HepG2 (cell line): ENCODE data around the gene EDN2. TPM values are rescaled to one million over a fixed set of nuclear protein-coding genes. Genes with fewer than 3 reads are reported as not detected.

Experiments
- ATAC-seq: fragments of 200-7000 bp; cut with Tn5 transposase; 3 replicates; pipeline ENCODE4 v1.9.1; 2020; ENCODE audit warnings: mild to moderate bottlenecking, moderate library complexity
- BruUV-seq: library from RNA; stranded (reverse); fragments of 400-500 nt; replicated peaks from 2 replicates; lab custom pipeline; 2021; lab: Mats Ljungman, UMichigan
- CTCF ChIA-PET: fragments of 300-600 bp; formaldehyde crosslinking; extraction: SDS; loops from one replicate; lab custom pipeline; 2021; ENCODE audit warnings: low total read pairs, inconsistent platforms, low intra/inter-chr PET ratio; lab: Yijun Ruan, JAX
- POLR2A ChIA-PET: fragments of 350-600 bp; sonication (Branson Sonifier 250); formaldehyde crosslinking; loops from one replicate; lab custom pipeline; 2020; ENCODE audit warnings: antibody characterized with exemption, inconsistent platforms; lab: Yijun Ruan, JAX
- DNase-seq: peaks from one replicate; pipeline ENCODE4 v3.0.0-alpha.2; 2015; ENCODE audit warnings: low spot score
- FAIRE-seq: peaks from 3 replicates; lab custom pipeline; 2011; peaks lifted over from hg19 to GRCh38; lab: Jason Lieb, UNC
- H2AFZ ChIP-seq: one replicate; pipeline ENCODE4 v1.6.1; 2011; ENCODE audit warnings: low read length, inconsistent platforms
- H3K27ac ChIP-seq: fragments of 300-600 bp; 3 replicates; pipeline ENCODE4 v1.8.0; 2011; ENCODE audit warnings: mixed run types, mild to moderate bottlenecking, mixed read lengths, low read length, inconsistent platforms; ENCODE audit not compliant: insufficient read depth; ENCODE audit errors: extremely low read length
- H3K27me3 ChIP-seq, 2 experiments: fragments of 200-600 bp in 1 of 2; 2 replicates in 1 of 2; 3 replicates in 1 of 2; pipeline versions ENCODE4 v1.6.0 to v1.8.0; 2011; ENCODE audit warnings: low read length in 2 of 2, mild to moderate bottlenecking in 2 of 2, moderate library complexity in 2 of 2, inconsistent platforms in 1 of 2; ENCODE audit not compliant: insufficient read depth in 2 of 2, control insufficient read depth in 1 of 2
- H3K36me3 ChIP-seq, 2 experiments: fragments of 200-600 bp in 1 of 2; replicated peaks in 1 of 2; 2 replicates in 1 of 2; 3 replicates in 1 of 2; pipeline versions ENCODE4 v1.5.1 to v1.8.0; 2011; ENCODE audit warnings: low read length in 2 of 2, inconsistent platforms in 1 of 2; ENCODE audit not compliant: insufficient read depth in 2 of 2, control insufficient read depth in 1 of 2
- H3K4me1 ChIP-seq: 2 replicates; pipeline ENCODE4 v1.5.1; 2012; ENCODE audit warnings: low read length, inconsistent platforms; ENCODE audit not compliant: insufficient read depth
- H3K4me2 ChIP-seq: 2 replicates; pipeline ENCODE4 v1.6.0; 2011; ENCODE audit warnings: low read depth, low read length, inconsistent platforms
- H3K4me3 ChIP-seq, 3 experiments: fragments of 200-600 bp in 1 of 3; sonication (generic), shearing (Covaris generic) in 1 of 3; replicated peaks in 1 of 3; 2 replicates each; pipeline ENCODE4 v1.5.1; 2011 to 2016; ENCODE audit warnings: low read length in 3 of 3, inconsistent platforms in 2 of 3, low read depth in 2 of 3, mild to moderate bottlenecking in 2 of 3, control low read depth in 1 of 3, mixed read lengths in 1 of 3; ENCODE audit not compliant: insufficient read depth in 1 of 3
- H3K79me2 ChIP-seq: one replicate; pipeline ENCODE4 v1.6.1; 2011; ENCODE audit warnings: low read length, inconsistent platforms; ENCODE audit not compliant: insufficient read depth
- H3K9ac ChIP-seq: 2 replicates; pipeline ENCODE4 v1.6.0; 2011; ENCODE audit warnings: mild to moderate bottlenecking, low read depth, low read length, inconsistent platforms; ENCODE audit not compliant: insufficient read depth
- H3K9me3 ChIP-seq: 2 replicates; pipeline ENCODE4 v1.5.1; 2012; ENCODE audit warnings: mild to moderate bottlenecking, low read length
- H4K20me1 ChIP-seq: 2 replicates; pipeline ENCODE4 v1.6.0; 2011; ENCODE audit warnings: inconsistent platforms, mild to moderate bottlenecking, low read length, moderate library complexity; ENCODE audit not compliant: insufficient read depth
- BATF2 ChIP-seq: sonication (generic); formaldehyde crosslinking; IDR thresholded peaks from 2 replicates; pipeline ENCODE4 v1.8.0; 2022; ENCODE audit warnings: mild to moderate bottlenecking, missing genetic modification reagents, moderate library complexity
- MED1 ChIP-seq: sonication (generic); formaldehyde crosslinking; IDR thresholded peaks from 2 replicates; pipeline ENCODE4 v1.4.0; 2020; ENCODE audit warnings: missing genetic modification reagents
- POLR2AphosphoS2 ChIP-seq: IDR thresholded peaks from 2 replicates; pipeline ENCODE4 v1.6.1; 2011; ENCODE audit warnings: low read depth, low read length, improper control_type of control experiment
- SNRNP70 ChIP-seq: fragments of 200-400 bp; formaldehyde crosslinking; IDR thresholded peaks from 2 replicates; pipeline ENCODE4 v1.6.1; 2017; ENCODE audit warnings: mild to moderate bottlenecking, low read depth, low read length, moderate library complexity
- SOX6 ChIP-seq, 2 experiments: fragments of 450-650 bp in 1 of 2; sonication (generic) in 1 of 2; formaldehyde crosslinking in 1 of 2; IDR thresholded peaks; 2 replicates each; pipeline versions ENCODE4 v1.4.0 to v1.6.1; 2017 to 2020; ENCODE audit warnings: antibody characterized with exemption in 1 of 2, mild to moderate bottlenecking in 1 of 2, missing genetic modification reagents in 1 of 2
- ZBTB10 ChIP-seq: sonication (generic); formaldehyde crosslinking; IDR thresholded peaks from 2 replicates; pipeline ENCODE4 v1.4.0; 2020; ENCODE audit warnings: missing genetic modification reagents, borderline replicate concordance
- ZNF441 ChIP-seq: sonication (generic); formaldehyde crosslinking; IDR thresholded peaks from 2 replicates; pipeline ENCODE4 v1.7.0; 2021; ENCODE audit warnings: missing genetic modification reagents, borderline replicate concordance
- ZNF460 ChIP-seq: sonication (generic); formaldehyde crosslinking; IDR thresholded peaks from 2 replicates; pipeline ENCODE4 v1.5.1; 2020; ENCODE audit warnings: missing genetic modification reagents, mild to moderate bottlenecking, borderline replicate concordance
- WGBS: methylation state at CpG from one replicate; pipeline ENCODE4 v1.1.6; 2017; ENCODE audit warnings: low lambda C conversion rate; 5-methylcytosine and 5-hydroxymethylcytosine counted together
- in situ Hi-C: cut with HindIII; loops from 2 replicates; pipeline ENCODE4 v1.10.0; 2017; ENCODE audit warnings: low pct_unique_long_range_greater_than_20kb; ENCODE audit not compliant: extremely low pct_ligation_motif_present
- intact Hi-C: fragments of 100-400 bp; cut with micrococcal nuclease; formaldehyde crosslinking; loops from one replicate; pipeline ENCODE4 v1.10.0; 2022; ENCODE audit not compliant: unreplicated experiment
- polyA plus RNA-seq, 8 experiments: library from polyadenylated mRNA; depleted of rRNA in 3 of 8; stranded (reverse) in 7 of 8; unstranded in 1 of 8; fragments of >200 nt; fragmentation: Illumina TruSeq in 4 of 8; extraction: Trizol in 4 of 8; gene quantifications; 2 replicates each; pipeline versions ENCODE4 v1.2.1 to v1.2.3, GENCODE V29; 2011 to 2016; ENCODE audit warnings: low read depth in 4 of 8, missing spikeins in 1 of 8, mixed read lengths in 1 of 8; ENCODE audit not compliant: insufficient read depth in 1 of 8
- total RNA-seq, 5 experiments: library from RNA; depleted of rRNA; stranded (reverse); fragments of >200 nt; fragmentation: Illumina TruSeq; extraction: Trizol; gene quantifications; 2 replicates each; pipeline ENCODE4 v1.2.3, GENCODE V29; 2016; ENCODE audit warnings: low read depth in 1 of 5

EDN2 gene
- total and polyA plus RNA-seq, 2 of the 13 experiments (the other 11 are each of a cell fraction or from before 2014, with no cell fraction given) = not detected

- no peak overlapping the region for H3K4me3 ChIP-seq
- TF ChIP-seq SNRNP70 (no peak), BATF2 (no peak), ZBTB10 (CRISPR knock-in tag) (no peak), MED1 (no peak), ZNF460 (no peak), SOX6 (IDR thresholded peaks at IDR 0.05) (no peak), SOX6 (CRISPR knock-in tag; IDR thresholded peaks at IDR 0.05) (no peak), ZNF441 (CRISPR knock-in tag) (no peak), POLR2AphosphoS2 (no peak)
- TF ChIP-seq, all 625 proteins: peak for 0
- WGBS = 40% methylated on average over 4 of the region's 9 CpGs
- Histone ChIP-seq H2AFZ (no peak overlapping the region), H3K9ac (no peak overlapping the region), H3K9me3 (no peaks in the 10 kb centered on the region), H3K27me3 (peaks cover 0 to 8% of the 10 kb centered on the region in 2 experiments; a peak in 3 of 5 replicates), H3K79me2 (no peaks in the 10 kb centered on the region), H3K4me1 (peaks cover 26% of the 10 kb centered on the region), H3K4me2 (no peak overlapping the region), H3K36me3 (no peaks in the 10 kb centered on the region), H4K20me1 (no peaks in the 10 kb centered on the region), H3K27ac (no peak overlapping the region)
- no peak for DNase-seq
- POLR2A ChIA-PET = no interaction called here
- ATAC-seq = no peak
- intact Hi-C loops (no loop called here), in situ Hi-C loops (no loop called here)
- BruUV-seq = no TSS peak
- CTCF ChIA-PET = no interaction called here
- no peak for FAIRE-seq
Measured at GRCh38 chr1:41483960-41484401, 502 bp downstream of the EDN2 start.
